Muscle of arm (tissue), 12 donors: ENCODE results near the gene FADS6. TPM values are rescaled to one million over a fixed set of nuclear protein-coding genes. Genes with fewer than 3 reads are reported as not detected.

Source experiments
- DNase-seq: peaks from one replicate; pipeline ENCODE4 v3.0.0-alpha.2; 2013
- polyA plus RNA-seq, 12 donors: library from polyadenylated mRNA; unstranded; fragments of 120-200 nt; gene quantifications; one replicate each; pipeline ENCODE4 v1.2.1, GENCODE V29; 2013; ENCODE audit not compliant: insufficient read length in 12 of 12

FADS6 gene
- polyA plus RNA-seq, 12 donors: 0.07 to 2.7 (median 0.37) TPM; not detected in 7

DNA sequence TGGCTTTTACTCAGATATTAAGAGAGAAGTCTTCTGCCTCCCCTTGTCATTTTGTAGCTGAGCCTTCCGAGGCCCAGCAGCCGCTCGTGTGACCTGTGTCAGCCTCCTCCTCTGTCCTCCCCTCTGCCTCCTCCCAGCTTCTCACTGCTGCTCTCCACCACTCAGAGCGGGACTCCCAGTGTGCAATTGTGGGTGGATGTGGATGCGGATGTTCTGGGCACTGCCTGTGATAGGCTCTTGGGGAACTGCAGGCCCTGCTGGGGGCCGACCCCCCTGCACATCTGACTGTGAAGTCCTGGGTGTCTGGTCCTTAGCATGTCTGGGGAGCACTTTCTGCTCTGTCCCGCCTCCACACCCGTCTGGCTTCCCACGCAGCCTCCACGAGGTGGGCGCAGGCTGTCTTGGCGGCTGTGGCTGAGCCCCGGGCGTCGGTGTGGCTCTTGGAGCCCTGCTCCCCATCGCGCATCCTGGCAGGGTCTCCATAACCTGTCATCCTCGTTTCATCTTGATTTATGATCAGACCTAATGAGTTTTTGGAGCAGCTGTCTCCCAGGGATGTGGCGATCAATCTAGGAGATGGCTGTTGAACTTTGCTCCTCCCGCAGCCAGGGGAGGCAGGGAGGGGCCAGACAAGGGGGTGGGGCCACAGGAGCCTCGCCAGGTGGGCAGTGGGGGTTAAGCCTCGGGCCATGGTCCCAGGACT lies 61.8 kb downstream of the FADS6 start:
- DNase-seq: no peak

DNA sequence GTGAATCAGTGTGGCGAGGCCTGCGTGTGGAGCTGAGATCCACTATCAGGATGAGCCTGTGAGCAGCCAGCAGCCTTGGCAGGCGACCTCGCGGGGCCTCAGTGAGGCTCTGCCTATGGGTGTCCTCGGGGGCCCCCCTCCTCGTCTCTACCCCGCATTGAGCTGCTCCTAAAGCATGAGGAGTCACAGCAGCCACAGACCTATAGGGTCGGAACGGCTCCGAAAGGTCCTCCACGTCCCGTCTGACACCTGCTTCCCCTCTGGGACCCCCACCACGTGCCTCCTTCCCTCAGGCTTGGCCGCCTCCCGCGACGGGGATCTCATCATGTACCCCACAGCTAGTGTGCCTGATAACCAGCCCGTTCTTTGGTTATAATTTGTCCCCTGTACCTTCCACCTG lies 62.6 kb downstream of the FADS6 start:
- DNase-seq: no peak

DNA sequence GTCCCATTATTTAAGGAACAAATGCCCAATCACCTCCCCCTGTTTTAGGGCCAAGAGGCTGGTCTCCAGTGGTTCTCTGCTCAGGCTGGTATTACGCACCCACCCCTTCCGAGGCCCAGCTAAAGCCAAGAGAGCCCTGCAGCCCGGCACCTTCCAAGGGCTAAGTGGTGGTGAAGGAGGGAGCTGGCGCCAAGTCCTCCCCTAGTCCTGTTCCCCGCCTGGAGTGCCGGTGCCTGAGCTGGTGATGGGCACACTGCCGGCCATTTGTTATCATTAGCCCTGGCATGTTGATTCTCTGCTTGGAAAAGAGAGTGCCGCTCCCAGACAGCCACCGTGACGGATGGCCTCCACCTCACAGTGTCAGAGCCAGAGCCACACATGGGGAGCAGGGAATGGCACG lies 65.6 kb downstream of the FADS6 start:
- no peak for DNase-seq

Other genes with a start within 250 kb of the FADS6 start
- gene CD300LF, start 180.7 kb downstream of the FADS6 start, polyA plus RNA-seq: under 1 TPM in 8 of 12 donors, not detected in 4; 0.14 to 0.90 (median 0.24) TPM
- gene RAB37, start 156.4 kb downstream of the FADS6 start, polyA plus RNA-seq: 1 to 10 TPM in 8 of 12 donors, under 1 TPM in 3, not detected in 1; 0.63 to 5.0 (median 1.3) TPM
- 10 to 100 TPM in 2 of 12 donors, 1 to 10 TPM in 9, not detected in 1; 5.0 to 63.4 (median 6.7) TPM for gene NHERF1, start 145.0 kb downstream of the FADS6 start, polyA plus RNA-seq
- 10 to 100 TPM in 11 of 12 donors, not detected in 1; 26.8 to 42.5 (median 33.6) TPM for gene NAT9, start 117.3 kb downstream of the FADS6 start, polyA plus RNA-seq
- gene GRIN2C, start 33.7 kb downstream of the FADS6 start, polyA plus RNA-seq: 1 to 10 TPM in 1 of 12 donors, under 1 TPM in 9, not detected in 2; 0.48 to 1.1 (median 0.87) TPM
- gene FDXR, start 20.6 kb downstream of the FADS6 start, polyA plus RNA-seq: 1 to 10 TPM in 10 of 12 donors, not detected in 2; 1.8 to 6.1 (median 2.6) TPM
- gene USH1G, start 29.6 kb upstream of the FADS6 start, polyA plus RNA-seq: 1 to 10 TPM in 1 of 12 donors, under 1 TPM in 3, not detected in 8; 0.04 to 2.3 (median 0.54) TPM
- under 1 TPM in 1 of 12 donors, not detected in 11; 0.15 TPM for gene OTOP2, start 30.6 kb upstream of the FADS6 start, polyA plus RNA-seq
- not detected for gene OTOP3, start 42.3 kb upstream of the FADS6 start, polyA plus RNA-seq
- gene HID1, start 79.1 kb upstream of the FADS6 start, polyA plus RNA-seq: 10 to 100 TPM in 3 of 12 donors, 1 to 10 TPM in 8, not detected in 1; 4.1 to 16.4 (median 7.0) TPM
- gene CDR2L, start 94.0 kb upstream of the FADS6 start, polyA plus RNA-seq: 10 to 100 TPM in 2 of 12 donors, 1 to 10 TPM in 9, not detected in 1; 4.5 to 12.6 (median 7.0) TPM
- 10 to 100 TPM in 11 of 12 donors, not detected in 1; 13.8 to 23.6 (median 22.2) TPM for gene MRPL58, start 119.0 kb upstream of the FADS6 start, polyA plus RNA-seq
- 100 to 1,000 TPM in 11 of 12 donors, not detected in 1; 181 to 277 (median 254) TPM for gene ATP5PD, start 153.3 kb upstream of the FADS6 start, polyA plus RNA-seq
- 10 to 100 TPM in 11 of 12 donors, not detected in 1; 10.5 to 23.8 (median 22.4) TPM for gene KCTD2, start 153.6 kb upstream of the FADS6 start, polyA plus RNA-seq
- gene SLC16A5, start 194.3 kb upstream of the FADS6 start, polyA plus RNA-seq: 10 to 100 TPM in 2 of 12 donors, 1 to 10 TPM in 8, not detected in 2; 5.3 to 17.4 (median 8.1) TPM
- gene ARMC7, start 216.3 kb upstream of the FADS6 start, polyA plus RNA-seq: 1 to 10 TPM in 11 of 12 donors, not detected in 1; 5.0 to 8.4 (median 6.7) TPM
- 10 to 100 TPM in 11 of 12 donors, not detected in 1; 27.9 to 72.5 (median 37.0) TPM for gene NT5C, start 238.1 kb upstream of the FADS6 start, polyA plus RNA-seq